Iris pigment epithelial cell (primary cell): ENCODE data around the gene KCND3.

ENCODE experiments used
- DNase-seq: peaks from one replicate; pipeline ENCODE4 v3.0.0-alpha.2; 2011; ENCODE audit warnings: low read depth

The KCND3 gene

GRCh38 chr1:111911061-111911460, 78.4 kb downstream of the KCND3 start:
- no peak for DNase-seq

- no peak for DNase-seq
These were observed 80.4 kb downstream of the KCND3 start for GRCh38 chr1:111909030-111909429.

GRCh38 chr1:111908011-111908621, 81.4 kb downstream of the KCND3 start:
- no peak for DNase-seq

GRCh38 chr1:111907321-111907720, 82.1 kb downstream of the KCND3 start:
- DNase-seq, result no peak

- DNase-seq, result no peak
These were observed 82.7 kb downstream of the KCND3 start for GRCh38 chr1:111906816-111907215.

- no peak for DNase-seq
These were observed 83.4 kb downstream of the KCND3 start for GRCh38 chr1:111906111-111906510.

- no peak for DNase-seq
These were observed 84.8 kb downstream of the KCND3 start for GRCh38 chr1:111904478-111905218.

- DNase-seq, result no peak
These were observed 85.5 kb downstream of the KCND3 start for GRCh38 chr1:111903871-111904449.

- DNase-seq, result no peak
These were observed 86.2 kb downstream of the KCND3 start for GRCh38 chr1:111903148-111903870.

GRCh38 chr1:111895469-111895868, 94.0 kb downstream of the KCND3 start:
- DNase-seq, result no peak

GRCh38 chr1:111895017-111895416, 94.5 kb downstream of the KCND3 start:
- no peak for DNase-seq

- DNase-seq, result no peak
These were observed 95.0 kb downstream of the KCND3 start for GRCh38 chr1:111894497-111894896.

GRCh38 chr1:111891566-111891965, 97.9 kb downstream of the KCND3 start:
- DNase-seq, result no peak

- no peak for DNase-seq
These were observed 100.6 kb downstream of the KCND3 start for GRCh38 chr1:111888740-111889376.

GRCh38 chr1:111887875-111888274, 101.6 kb downstream of the KCND3 start:
- no peak for DNase-seq

GRCh38 chr1:111887385-111887784, 102.1 kb downstream of the KCND3 start:
- no peak for DNase-seq

- no peak for DNase-seq
These were observed 102.7 kb downstream of the KCND3 start for GRCh38 chr1:111886741-111887140.

- DNase-seq, result no peak
These were observed 104.6 kb downstream of the KCND3 start for GRCh38 chr1:111884772-111885443.

GRCh38 chr1:111882986-111883560, 106.4 kb downstream of the KCND3 start:
- DNase-seq, result no peak

GRCh38 chr1:111882559-111882958, 106.9 kb downstream of the KCND3 start:
- no peak for DNase-seq
